GM12872 (cell line): ENCODE measurements around the gene NPFFR2.

Source experiments
- TF ChIP-seq, protein P1 (sequence below): IDR thresholded peaks from 3 replicates; pipeline ENCODE4 v1.5.1; 2011; ENCODE audit warnings: low read depth, mild to moderate bottlenecking, low read length, moderate library complexity; ENCODE audit not compliant: insufficient read depth

The NPFFR2 gene

DNA sequence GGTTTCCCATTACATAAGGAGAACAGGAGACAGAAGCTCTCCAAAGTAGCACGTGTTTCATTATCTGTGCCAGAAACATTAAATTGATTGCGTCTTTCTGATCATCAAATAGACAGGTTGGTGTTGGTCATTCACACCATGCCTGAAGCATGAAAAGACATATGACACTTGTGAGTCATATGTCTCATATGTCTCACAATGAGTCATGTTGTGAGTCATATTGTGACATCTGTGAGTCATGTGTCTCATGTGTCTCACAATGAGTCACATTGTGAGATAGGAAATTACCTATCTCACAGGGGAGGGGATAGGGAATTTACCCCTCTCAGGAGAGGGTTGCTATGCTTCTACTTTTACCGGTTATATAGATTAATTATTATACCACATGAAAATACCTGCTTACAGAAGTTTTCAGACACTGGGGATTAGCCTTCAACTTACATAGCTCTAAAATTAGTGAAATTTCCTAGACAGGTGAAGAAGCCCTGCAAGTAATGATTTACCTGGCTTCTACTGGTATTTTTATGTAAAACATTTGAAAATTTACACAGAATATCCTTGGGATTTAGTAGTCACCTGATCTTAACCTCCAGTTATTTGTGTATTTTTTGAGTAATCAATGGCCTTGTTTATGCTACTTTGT is 80.8 kb downstream of the NPFFR2 start:
- TF ChIP-seq, protein P1, sequence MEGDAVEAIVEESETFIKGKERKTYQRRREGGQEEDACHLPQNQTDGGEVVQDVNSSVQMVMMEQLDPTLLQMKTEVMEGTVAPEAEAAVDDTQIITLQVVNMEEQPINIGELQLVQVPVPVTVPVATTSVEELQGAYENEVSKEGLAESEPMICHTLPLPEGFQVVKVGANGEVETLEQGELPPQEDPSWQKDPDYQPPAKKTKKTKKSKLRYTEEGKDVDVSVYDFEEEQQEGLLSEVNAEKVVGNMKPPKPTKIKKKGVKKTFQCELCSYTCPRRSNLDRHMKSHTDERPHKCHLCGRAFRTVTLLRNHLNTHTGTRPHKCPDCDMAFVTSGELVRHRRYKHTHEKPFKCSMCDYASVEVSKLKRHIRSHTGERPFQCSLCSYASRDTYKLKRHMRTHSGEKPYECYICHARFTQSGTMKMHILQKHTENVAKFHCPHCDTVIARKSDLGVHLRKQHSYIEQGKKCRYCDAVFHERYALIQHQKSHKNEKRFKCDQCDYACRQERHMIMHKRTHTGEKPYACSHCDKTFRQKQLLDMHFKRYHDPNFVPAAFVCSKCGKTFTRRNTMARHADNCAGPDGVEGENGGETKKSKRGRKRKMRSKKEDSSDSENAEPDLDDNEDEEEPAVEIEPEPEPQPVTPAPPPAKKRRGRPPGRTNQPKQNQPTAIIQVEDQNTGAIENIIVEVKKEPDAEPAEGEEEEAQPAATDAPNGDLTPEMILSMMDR, result no peak

DNA sequence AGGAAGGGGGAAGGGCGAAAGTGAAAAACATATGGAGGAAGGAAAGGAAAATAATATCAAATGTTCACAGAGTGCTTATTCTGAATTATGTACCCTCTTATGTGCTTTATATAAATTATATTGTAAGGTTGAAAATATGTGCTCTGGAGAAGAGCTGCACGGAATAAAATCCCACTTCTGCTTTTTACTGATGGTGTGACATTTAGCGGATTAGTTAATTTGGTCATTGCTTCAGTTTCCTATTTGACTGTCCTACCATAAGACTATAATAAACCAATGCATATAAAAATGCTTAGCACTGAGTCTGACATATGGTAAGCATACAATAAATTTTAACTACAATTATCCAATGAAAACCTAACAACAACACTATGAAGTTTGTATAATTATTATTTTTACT is 86.2 kb downstream of the NPFFR2 start:
- TF ChIP-seq, protein P1, result no peak

DNA sequence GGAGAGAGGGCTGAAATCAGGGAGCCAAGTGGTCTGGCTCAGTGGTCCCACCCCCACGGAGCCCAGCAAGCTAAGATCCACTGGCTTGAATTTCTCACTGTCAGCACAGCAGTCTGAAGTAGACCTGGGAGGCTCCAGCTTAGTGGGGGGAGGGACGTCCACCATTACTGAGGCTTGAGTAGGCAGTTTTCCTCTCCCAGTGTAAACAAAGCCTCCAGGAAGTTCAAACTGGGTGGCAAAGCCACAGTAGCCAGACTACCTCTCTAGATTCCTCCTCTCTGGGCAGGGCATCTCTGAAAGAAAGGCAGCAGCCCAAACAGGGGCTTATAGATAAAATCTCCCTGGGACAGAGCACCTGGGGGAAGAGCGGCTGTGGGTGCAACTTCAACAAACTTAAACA is 88.1 kb downstream of the NPFFR2 start:
- TF ChIP-seq, protein P1, result no peak

DNA sequence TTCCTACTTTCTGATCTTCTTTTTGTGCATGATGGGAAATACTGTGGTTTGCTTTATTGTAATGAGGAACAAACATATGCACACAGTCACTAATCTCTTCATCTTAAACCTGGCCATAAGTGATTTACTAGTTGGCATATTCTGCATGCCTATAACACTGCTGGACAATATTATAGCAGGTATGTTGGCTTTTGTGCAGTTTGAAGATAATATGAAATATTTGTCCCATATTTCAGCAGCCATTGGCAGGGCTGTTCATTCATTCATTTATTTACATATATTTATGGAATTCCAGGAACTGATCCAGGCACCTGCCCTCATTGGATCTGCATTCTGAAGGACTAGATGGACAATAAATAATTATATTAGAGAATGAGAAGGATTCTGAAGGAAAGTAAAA is 96.9 kb downstream of the NPFFR2 start:
- TF ChIP-seq, protein P1, result no peak

DNA sequence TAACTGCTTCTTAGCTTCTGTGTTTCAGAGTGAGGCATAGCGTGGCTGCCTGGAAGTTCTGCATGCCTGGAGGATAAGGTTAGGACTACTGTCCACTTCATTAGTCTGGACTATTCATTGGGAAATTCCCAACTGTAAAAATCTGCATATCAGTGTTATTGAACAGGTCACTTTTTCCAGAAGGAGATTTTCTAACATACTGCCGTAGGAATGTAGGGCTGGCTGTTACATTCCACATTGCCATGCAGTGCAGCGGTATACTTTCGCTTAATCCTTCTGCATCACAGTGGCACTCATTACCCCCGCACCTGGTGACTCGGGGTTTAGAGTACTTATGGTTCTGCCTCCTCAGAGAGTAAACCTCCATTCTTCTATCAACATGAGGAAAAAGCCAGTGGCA is 104.6 kb downstream of the NPFFR2 start:
- TF ChIP-seq, protein P1, result no peak

DNA sequence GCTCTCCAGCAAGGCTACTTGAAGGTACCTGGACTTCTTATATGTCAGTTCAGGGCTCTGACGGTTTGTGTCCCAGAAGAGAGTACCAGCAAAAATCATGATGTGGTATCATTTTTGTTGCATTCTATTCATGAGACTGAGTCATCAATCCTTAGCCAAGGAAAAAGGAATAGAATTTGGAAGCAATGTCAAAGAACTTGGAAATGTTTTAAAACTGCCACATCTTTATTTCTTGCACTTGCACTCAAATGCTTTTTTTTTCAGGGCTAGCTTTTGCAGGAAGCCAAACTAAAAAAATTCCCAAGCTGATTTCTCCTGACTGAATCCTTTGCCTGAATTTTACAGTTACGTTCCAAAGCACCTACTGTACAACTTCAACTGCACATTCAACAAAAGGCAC is 112.4 kb downstream of the NPFFR2 start:
- TF ChIP-seq, protein P1, result no peak

DNA sequence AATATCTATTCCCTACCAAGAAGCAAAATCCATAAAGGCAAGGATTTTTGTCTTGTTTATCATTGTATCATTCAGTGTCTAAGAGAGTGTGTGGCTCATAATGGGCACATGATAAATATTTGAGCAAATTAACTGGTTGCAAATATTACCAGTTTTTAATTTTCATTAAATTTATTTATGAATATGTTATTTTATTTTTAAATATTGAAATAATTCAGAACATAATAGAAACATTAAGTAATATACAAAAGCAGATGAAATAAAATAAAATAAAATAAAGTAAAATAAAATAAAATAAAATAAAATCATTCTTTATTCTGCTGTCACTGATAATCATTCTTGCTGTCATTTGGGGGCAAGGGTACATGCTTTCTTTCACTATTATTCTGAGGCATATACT is 120.9 kb downstream of the NPFFR2 start:
- TF ChIP-seq, protein P1, result no peak
